HG02943 (cell line): Measurements from ENCODE around the gene PPT1.
"Not testable (repeated sequence)": the region's sequence is repeated elsewhere in the genome, so short reads cannot be mapped to it uniquely, and the experiment has no call there.

ENCODE experiments used
- ATAC-seq: cut with Tn5 transposase; IDR thresholded peaks from one replicate; pipeline ENCODE4 v1.9.1; 2021; ENCODE audit warnings: mild to moderate bottlenecking, low read depth, moderate library complexity; ENCODE audit not compliant: unreplicated experiment

Gene PPT1

GRCh38 chr1:40057310-40058030 is 39.6 kb downstream of the PPT1 start:
- ATAC-seq, result no peak

GRCh38 chr1:40056519-40057309 is 40.3 kb downstream of the PPT1 start:
- no peak for ATAC-seq

GRCh38 chr1:40053138-40053887 is 43.7 kb downstream of the PPT1 start:
- ATAC-seq, result no peak

GRCh38 chr1:40050863-40051262 is 46.2 kb downstream of the PPT1 start:
- no peak for ATAC-seq

- no peak for ATAC-seq
Observed at GRCh38 chr1:40049725-40050124, 47.3 kb downstream of the PPT1 start.

GRCh38 chr1:40047769-40048168 is 49.3 kb downstream of the PPT1 start:
- ATAC-seq, result no peak

GRCh38 chr1:40047276-40047675 is 49.8 kb downstream of the PPT1 start:
- ATAC-seq, result no peak

- no peak for ATAC-seq
Observed at GRCh38 chr1:40045766-40046165, 51.3 kb downstream of the PPT1 start.

- ATAC-seq, result no peak
Observed at GRCh38 chr1:40045182-40045581, 51.9 kb downstream of the PPT1 start.

GRCh38 chr1:40044110-40044509 is 52.9 kb downstream of the PPT1 start:
- ATAC-seq, result no peak

- no peak for ATAC-seq
Observed at GRCh38 chr1:40042341-40042740, 54.7 kb downstream of the PPT1 start.

GRCh38 chr1:40041466-40041838 is 55.6 kb downstream of the PPT1 start:
- no peak for ATAC-seq

- peak; percentile 76 for ATAC-seq
Observed at GRCh38 chr1:40040511-40041465, 56.3 kb downstream of the PPT1 start, which contains the start of gene CAP1. Gene CAP1 (plus strand): TSS chr1:40040729. CDS start chr1:40059347, 18,618 bp downstream.

- peak; percentile 52 for ATAC-seq
Observed at GRCh38 chr1:40039757-40040510, 57.1 kb downstream of the PPT1 start.

- peak; percentile 4 for ATAC-seq
Observed at GRCh38 chr1:40039245-40039756, 57.8 kb downstream of the PPT1 start.

GRCh38 chr1:40038697-40039096 is 58.4 kb downstream of the PPT1 start:
- no peak for ATAC-seq

GRCh38 chr1:40037254-40037653 is 59.8 kb downstream of the PPT1 start:
- not testable (repeated sequence) for ATAC-seq

GRCh38 chr1:40036574-40036973 is 60.5 kb downstream of the PPT1 start:
- no peak for ATAC-seq

GRCh38 chr1:40034869-40035268 is 62.2 kb downstream of the PPT1 start:
- no peak for ATAC-seq
